ENCODE results near the gene AZU1.

AZU1 gene

GRCh38 chr19:827710-828321 is at the start of gene AZU1:
AZU1 (plus strand) TSS chr19:827837; CDS start chr19:827847, 10 bp downstream.
- DNase-seq: no peak

GRCh38 chr19:778910-779653 is 48.6 kb upstream of the AZU1 start:
- no peak for DNase-seq

- no peak for DNase-seq
These were observed 46.7 kb upstream of the AZU1 start for GRCh38 chr19:780935-781334.

GRCh38 chr19:781800-782184 is 45.8 kb upstream of the AZU1 start:
- no peak for DNase-seq

- DNase-seq: no peak
These were observed 45.3 kb upstream of the AZU1 start for GRCh38 chr19:782185-782877.

GRCh38 chr19:782878-783668 is 44.6 kb upstream of the AZU1 start:
- no peak for DNase-seq

GRCh38 chr19:784541-784940 is 43.1 kb upstream of the AZU1 start:
- no peak for DNase-seq

GRCh38 chr19:787536-787935 is 40.1 kb upstream of the AZU1 start:
- DNase-seq: no peak

- DNase-seq: no peak
These were observed 39.0 kb upstream of the AZU1 start for GRCh38 chr19:788686-788982.

- no peak for DNase-seq
These were observed 38.5 kb upstream of the AZU1 start for GRCh38 chr19:788983-789700.

GRCh38 chr19:789701-790060 is 38.0 kb upstream of the AZU1 start:
- no peak for DNase-seq

- no peak for DNase-seq
These were observed 36.5 kb upstream of the AZU1 start for GRCh38 chr19:791007-791566.

GRCh38 chr19:791567-792305 is 35.9 kb upstream of the AZU1 start:
- DNase-seq: no peak

GRCh38 chr19:792306-792885 is 35.2 kb upstream of the AZU1 start:
- no peak for DNase-seq

- no peak for DNase-seq
These were observed 33.8 kb upstream of the AZU1 start for GRCh38 chr19:793806-794205.

- DNase-seq: no peak
These were observed 32.5 kb upstream of the AZU1 start for GRCh38 chr19:795073-795611.

- no peak for DNase-seq
These were observed 31.7 kb upstream of the AZU1 start for GRCh38 chr19:795691-796581.

GRCh38 chr19:796692-797527 is 30.7 kb upstream of the AZU1 start, which contains the start of gene PTBP1:
PTBP1 (plus strand) TSS chr19:797452; CDS start chr19:797498, 46 bp downstream.
- DNase-seq: peak; percentile 98

Measured in 8988T (cell line).